ENCODE results near the gene ALOX15B.

The ALOX15B gene

DNA sequence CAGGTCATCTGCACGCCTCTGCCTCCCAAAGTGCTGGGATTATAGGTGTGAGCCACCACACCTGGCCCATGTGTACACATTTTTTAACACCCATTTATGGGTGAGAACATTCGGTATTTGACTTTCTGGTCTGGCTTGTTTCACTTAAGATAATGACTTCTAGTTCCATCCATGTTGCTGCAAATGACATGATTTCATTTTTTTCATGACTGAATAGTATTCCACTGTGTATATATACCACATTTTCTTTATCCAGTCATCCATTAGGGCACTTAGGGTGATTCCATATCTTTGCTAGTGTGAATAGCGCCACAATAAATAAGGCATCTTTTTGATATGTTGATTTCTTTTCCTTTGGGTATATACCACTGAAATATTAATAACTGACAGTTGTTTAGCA, 43.0 kb downstream of the ALOX15B start:
- no peak for DNase-seq

DNA sequence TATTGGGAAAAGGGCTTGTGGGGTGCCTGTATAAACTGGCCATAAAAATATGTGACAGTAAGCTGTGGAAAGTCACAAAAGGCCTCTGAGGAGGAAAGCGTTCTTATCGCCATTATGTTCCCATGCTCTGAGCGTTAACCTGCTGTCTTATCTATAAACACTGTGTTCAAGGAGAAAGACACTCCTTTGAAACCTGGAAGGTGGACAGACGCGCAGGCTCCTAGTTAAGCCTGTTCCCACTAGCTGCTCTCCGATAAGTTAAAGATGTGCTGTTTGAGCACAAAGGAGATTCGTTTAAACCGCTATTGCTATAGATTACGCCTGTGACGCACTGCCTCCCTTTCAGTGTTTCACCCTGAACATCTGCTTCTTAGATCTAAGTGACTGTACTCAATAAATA, 43.4 kb downstream of the ALOX15B start:
- no peak for DNase-seq

DNA sequence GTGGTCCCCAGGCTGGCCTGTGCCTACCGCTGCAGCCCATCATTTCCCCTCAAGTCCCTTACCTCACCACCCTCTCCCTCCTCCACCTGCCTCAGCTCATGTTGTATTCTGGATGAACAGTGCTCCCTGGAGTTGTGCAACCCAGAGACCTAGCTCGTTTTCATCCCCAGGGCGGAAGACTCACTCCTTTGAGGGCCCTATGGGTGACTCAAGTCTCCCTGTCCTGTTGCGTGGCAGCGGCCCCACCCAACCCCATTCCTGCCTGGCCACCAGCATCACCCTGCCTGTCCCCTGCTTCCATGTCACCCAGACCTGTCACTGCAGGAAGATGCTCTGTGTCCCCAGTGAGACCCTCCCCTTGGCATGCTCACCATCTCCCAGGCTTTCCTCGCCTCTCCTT, 45.4 kb downstream of the ALOX15B start:
- DNase-seq: no peak

DNA sequence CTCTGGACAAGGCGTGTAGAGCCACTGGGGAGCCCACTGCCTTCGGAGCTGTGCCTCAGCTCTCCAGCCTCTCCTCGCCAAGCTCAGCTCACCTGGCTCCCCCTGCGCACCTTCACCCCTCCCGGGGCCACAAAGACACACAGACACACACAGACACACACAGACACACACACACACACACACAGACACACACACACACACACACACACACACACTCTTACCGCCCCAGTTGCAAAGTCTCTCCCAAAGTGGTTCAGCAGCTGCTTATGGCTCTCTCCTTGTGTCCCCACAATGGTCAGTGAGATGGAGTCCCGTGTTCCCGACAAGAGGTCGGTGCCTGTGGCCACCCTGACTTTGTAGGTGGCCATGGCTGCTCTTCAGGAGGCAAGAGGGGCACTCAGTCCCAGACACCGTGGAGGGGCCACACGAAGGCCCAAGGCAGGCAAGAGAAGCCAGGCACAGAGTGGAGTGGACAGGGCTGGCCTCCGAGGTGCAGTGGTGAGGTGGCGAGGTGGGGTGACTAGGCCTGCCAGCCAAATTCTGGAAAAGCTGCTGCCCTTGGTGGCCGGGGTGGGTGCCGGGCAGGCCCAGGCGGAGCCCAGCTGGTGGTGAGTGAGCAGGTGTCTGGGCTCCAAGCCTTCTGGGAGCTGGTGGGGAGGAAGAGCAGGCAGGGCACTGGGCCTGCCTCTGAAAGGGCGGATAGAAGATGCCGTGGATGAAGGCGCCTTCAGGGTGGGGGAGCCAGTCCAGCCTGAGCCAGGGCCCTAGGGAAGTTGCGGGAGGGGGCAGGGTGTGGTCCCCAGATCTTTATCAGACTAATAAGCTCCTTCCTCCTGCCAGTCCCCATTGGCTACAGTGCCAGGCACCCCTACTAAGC, 48.5 kb downstream of the ALOX15B start, which contains the start of gene ALOX12B:
ALOX12B (minus strand) TSS at position 642 of the 877 bp plus-strand sequence; CDS start at position 368, 274 bp downstream.
- no peak for DNase-seq

DNA sequence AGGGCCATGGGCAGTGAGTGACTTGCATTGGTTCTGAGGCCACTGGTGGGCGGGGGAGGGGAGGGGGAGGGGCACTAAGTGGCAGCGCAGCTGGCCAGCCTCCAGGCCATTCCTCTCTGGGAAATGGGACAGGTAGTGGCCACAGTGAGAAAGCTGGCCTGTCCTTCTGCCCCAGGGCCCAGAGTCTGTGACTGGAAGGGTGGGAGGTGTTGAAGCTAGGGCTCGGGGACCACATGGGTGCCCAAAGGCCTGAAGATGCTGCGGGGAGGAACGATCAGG, 49.0 kb downstream of the ALOX15B start:
- no peak for DNase-seq

DNA sequence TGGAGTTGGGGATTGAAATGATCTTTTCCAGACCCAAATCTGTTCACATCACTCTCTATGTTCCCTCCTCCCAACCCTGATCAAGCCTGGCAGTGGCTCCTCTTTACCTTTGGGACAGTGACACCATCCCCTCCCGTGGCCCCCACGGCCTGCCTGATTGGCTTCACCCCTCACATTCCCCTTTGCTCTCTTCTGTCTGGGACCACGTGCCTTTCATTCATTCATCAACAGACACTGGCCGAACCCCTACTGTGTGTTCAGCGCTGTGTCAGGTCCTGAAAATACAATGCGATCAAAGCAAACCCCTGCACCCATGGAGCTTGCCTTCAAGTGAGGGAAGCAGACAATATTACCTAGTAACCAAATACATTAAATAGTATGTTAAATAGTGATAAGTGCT, 50.9 kb downstream of the ALOX15B start:
- DNase-seq: no peak

DNA sequence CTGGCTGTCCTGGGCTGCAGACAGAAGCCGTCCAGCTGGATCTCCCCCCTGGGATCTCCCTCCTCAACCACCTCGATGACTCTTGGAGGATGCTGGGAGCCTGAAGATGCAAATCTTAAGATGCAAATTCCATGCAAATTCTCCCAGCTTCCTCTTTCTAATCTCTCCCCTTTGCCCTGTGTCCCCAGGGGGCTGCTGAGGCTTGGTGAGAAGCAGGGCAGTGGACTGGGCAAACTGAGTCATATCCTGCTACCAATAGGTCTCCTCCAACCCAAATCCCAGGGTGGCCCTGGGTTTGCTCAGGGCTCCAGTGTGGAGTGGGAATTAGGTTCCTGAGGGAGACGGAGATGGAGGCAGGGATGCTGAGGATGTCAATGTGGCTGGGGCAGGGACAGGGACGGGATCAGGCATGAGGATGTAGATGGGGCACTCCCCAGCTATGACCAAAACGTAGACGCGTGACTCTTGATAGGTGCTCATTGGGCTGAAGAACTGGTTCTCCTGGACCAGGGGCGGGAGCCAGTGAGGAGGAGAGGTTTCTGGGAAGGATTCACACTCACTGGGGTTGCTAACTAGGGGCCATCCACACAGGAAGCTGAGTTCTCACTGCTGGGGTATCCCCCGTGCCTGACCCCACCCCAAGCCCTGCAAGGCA, 52.3 kb downstream of the ALOX15B start:
- DNase-seq: no peak

DNA sequence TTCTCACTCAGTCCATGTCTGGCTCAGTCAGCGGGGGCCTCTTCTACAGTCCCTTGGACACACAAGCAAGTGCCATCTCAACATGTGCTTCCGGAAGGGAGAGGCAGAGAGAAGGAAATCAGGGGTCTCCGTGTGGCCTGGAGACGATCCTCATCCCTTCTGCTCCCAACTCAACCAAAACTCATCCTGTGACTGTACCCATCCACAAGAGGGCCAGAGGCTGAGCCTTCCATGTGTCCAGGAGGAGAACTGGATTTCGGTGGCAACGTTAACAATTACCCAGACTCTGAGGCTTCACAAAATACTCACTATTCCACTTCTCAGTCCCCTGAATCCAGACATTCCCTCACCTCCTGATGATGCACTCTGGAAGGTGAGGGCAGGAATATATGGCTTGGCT, 56.5 kb downstream of the ALOX15B start:
- no peak for DNase-seq

DNA sequence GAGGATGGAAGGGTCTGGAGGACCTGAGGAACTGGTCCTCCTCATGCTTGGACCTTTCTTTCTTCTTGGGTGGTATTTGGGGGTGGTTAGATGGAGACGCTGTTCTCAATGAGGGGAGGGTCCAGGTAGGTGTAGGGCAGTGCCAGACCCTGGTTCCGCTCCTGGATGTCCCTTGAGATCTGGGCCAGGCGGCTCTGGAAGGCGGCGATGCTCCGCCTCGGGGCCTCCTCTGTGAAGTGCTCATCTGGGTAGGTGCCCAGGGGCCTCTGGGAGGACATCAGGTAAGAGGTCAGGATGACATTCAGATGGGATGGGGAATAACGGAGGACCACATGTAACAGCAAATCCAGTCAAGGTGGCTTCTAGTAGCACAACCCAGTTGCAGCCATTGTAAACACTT, 57.7 kb downstream of the ALOX15B start:
- no peak for DNase-seq

All from 8988T (cell line).